PC-9 (cell line): ENCODE data around the gene OR7A5. TPM values are rescaled to one million over a fixed set of nuclear protein-coding genes. Genes with fewer than 3 reads are reported as not detected.
"Not testable (repeated sequence)": the region's sequence is repeated elsewhere in the genome, so short reads cannot be mapped to it uniquely, and the experiment has no call there.

ENCODE experiments used
- BruUV-seq: library from RNA; stranded (reverse); fragments of 400-500 nt; replicated peaks from 2 replicates; lab custom pipeline; 2021; lab: Mats Ljungman, UMichigan
- CTCF ChIA-PET: fragments of 300-600 bp; sonication (Branson Sonifier 250); formaldehyde crosslinking; loops from one replicate; lab custom pipeline; 2022; ENCODE audit warnings: antibody characterized with exemption; lab: Charles Lee
- POLR2A ChIA-PET: fragments of 300-600 bp; sonication (Branson Sonifier 250); formaldehyde crosslinking; loops from one replicate; lab custom pipeline; 2022; ENCODE audit warnings: antibody characterized with exemption; ENCODE audit not compliant: unreplicated experiment; lab: Charles Lee
- DNase-seq, 2 experiments: peaks; one replicate each; pipeline versions ENCODE4 v3.0.0 to v3.0.0-alpha.2; 2015 to 2022; ENCODE audit warnings: mixed read lengths in 1 of 2
- H2AFZ ChIP-seq: fragments of 200-600 bp; sonication (generic); 2 replicates; pipeline ENCODE4 v1.8.1; 2017; ENCODE audit warnings: antibody characterized with exemption
- H3F3A ChIP-seq: fragments of 200-600 bp; sonication (generic); 2 replicates; pipeline ENCODE4 v1.8.1; 2017; ENCODE audit warnings: antibody characterized with exemption, mild to moderate bottlenecking, low read depth; ENCODE audit not compliant: insufficient read depth
- H3K27ac ChIP-seq: fragments of 200-600 bp; sonication (generic); 2 replicates; pipeline ENCODE4 v1.6.1; 2016; ENCODE audit warnings: mixed run types
- H3K27me3 ChIP-seq: fragments of 200-600 bp; sonication (generic); 2 replicates; pipeline ENCODE4 v1.6.1; 2016; ENCODE audit warnings: low read depth, mixed run types; ENCODE audit not compliant: insufficient read depth
- H3K36me3 ChIP-seq: fragments of 200-600 bp; sonication (generic); 2 replicates; pipeline ENCODE4 v1.6.1; 2016; ENCODE audit warnings: low read depth, mixed run types
- H3K4me1 ChIP-seq: fragments of 200-600 bp; sonication (generic); replicated peaks from 2 replicates; pipeline ENCODE4 v1.6.1; 2016; ENCODE audit warnings: mixed run types; ENCODE audit not compliant: insufficient read depth
- H3K4me2 ChIP-seq: fragments of 200-600 bp; sonication (generic); 2 replicates; pipeline ENCODE4 v1.6.1; 2017; ENCODE audit warnings: mixed run types
- H3K4me3 ChIP-seq: fragments of 200-600 bp; sonication (generic); 2 replicates; pipeline ENCODE4 v1.6.1; 2016; ENCODE audit warnings: mixed run types
- H3K79me2 ChIP-seq: fragments of 200-600 bp; sonication (generic); 2 replicates; pipeline ENCODE4 v1.6.1; 2017; ENCODE audit warnings: low read depth, mixed run types
- H3K9me2 ChIP-seq: fragments of 200-600 bp; sonication (generic); 2 replicates; pipeline ENCODE4 v1.8.1; 2017; ENCODE audit warnings: mild to moderate bottlenecking; ENCODE audit not compliant: insufficient read depth
- H3K9me3 ChIP-seq: fragments of 200-600 bp; sonication (generic); 2 replicates; pipeline ENCODE4 v1.8.1; 2016; ENCODE audit warnings: low read depth; ENCODE audit not compliant: insufficient read depth
- H4K20me1 ChIP-seq: fragments of 200-600 bp; sonication (generic); 2 replicates; pipeline ENCODE4 v1.8.1; 2017; ENCODE audit not compliant: insufficient read depth
- EZH2 ChIP-seq: fragments of 200-600 bp; sonication (generic); IDR thresholded peaks from 2 replicates; pipeline ENCODE4 v1.8.0; 2017; ENCODE audit warnings: antibody characterized with exemption, low read depth
- intact Hi-C: fragments of 100-400 bp; cut with micrococcal nuclease; formaldehyde crosslinking; loops from one replicate; pipeline ENCODE4 v1.10.0; 2022; ENCODE audit not compliant: unreplicated experiment
- total RNA-seq: library from RNA; stranded (reverse); gene quantifications from 2 replicates; pipeline ENCODE4 v1.2.3, GENCODE V29; 2021
- TF ChIP-seq, protein P1 (sequence below): fragments of 200-600 bp; sonication (generic); conservative IDR thresholded peaks from 2 replicates; pipeline ENCODE4 v1.6.1; 2017; ENCODE audit warnings: mixed run types, antibody characterized with exemption, mild to moderate bottlenecking, moderate library complexity

OR7A5 gene
- total RNA-seq, 1 experiment from 2014 or later: not detected

DNA sequence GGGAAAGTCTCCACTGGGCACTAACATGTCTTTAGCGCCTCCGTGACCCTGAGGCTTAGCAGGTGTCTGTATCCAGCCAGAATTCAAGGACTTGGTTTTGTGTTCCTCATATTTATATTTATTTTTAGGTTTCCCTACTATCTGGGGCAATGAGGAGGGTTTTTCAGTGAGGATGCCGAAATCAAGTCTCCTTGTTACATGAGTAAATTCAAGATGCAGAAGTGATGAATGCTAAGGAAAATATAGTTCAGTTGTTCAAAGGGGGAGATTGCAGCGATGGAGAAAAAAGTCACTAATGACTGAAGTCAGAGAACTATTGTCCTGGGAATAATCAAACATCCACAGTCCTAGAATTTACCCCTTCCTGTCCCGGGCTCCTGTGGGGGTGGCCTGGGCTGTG, 55.8 kb downstream of the OR7A5 start:
- TF ChIP-seq EZH2: no peak
- TF ChIP-seq, protein P1, sequence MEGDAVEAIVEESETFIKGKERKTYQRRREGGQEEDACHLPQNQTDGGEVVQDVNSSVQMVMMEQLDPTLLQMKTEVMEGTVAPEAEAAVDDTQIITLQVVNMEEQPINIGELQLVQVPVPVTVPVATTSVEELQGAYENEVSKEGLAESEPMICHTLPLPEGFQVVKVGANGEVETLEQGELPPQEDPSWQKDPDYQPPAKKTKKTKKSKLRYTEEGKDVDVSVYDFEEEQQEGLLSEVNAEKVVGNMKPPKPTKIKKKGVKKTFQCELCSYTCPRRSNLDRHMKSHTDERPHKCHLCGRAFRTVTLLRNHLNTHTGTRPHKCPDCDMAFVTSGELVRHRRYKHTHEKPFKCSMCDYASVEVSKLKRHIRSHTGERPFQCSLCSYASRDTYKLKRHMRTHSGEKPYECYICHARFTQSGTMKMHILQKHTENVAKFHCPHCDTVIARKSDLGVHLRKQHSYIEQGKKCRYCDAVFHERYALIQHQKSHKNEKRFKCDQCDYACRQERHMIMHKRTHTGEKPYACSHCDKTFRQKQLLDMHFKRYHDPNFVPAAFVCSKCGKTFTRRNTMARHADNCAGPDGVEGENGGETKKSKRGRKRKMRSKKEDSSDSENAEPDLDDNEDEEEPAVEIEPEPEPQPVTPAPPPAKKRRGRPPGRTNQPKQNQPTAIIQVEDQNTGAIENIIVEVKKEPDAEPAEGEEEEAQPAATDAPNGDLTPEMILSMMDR: no peak
- CTCF ChIA-PET: no interaction called here

DNA sequence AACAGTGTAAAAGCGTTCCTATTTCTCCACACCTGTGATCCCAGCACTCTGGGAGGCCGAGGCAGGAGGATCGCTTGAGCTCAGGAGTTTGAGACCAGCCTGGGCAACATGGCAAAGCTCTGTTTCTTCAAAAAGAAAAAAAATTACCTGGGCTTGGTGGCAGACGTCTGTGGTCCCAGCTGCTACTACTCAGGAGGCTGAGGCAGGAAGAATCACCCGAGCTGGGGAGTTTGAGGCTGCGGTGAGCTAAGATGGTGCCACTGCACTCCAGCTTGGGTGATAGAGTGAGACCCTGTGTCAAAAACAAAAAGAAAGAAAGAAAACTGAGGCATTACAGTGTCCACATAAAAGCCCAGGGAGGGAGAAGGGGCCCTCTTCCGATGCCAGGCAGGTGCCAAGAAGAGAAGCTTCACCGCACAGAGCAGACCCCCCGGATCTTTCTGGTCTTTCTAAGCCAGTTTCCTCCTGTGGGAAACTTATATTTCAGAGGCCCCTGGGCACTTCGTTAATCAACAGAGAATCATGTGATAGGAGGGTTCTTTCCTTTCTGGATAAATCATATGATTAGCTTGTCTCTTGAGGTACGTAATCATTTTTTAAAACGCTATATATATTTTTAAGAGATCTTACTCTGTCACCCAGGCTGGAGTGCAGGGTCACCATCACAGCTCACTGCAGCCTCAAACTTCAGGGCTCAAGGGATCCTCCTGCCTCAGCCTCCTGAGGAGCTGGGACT, 56.7 kb downstream of the OR7A5 start, which contains the start of gene ADGRE2:
Gene ADGRE2, minus strand, starts transcription at position 451 of the 736 bp plus-strand sequence. CDS start 1,804 bp downstream, outside the sequence.
- POLR2A ChIA-PET: interaction anchor here (0.6 kb wide), 2 partner anchors 29 to 204 kb away, joined by 5 to 8 read pairs; no protein-coding TSS in a partner anchor
- H3K4me2 ChIP-seq, H3K9me2 ChIP-seq, H3K9me3 ChIP-seq, DNase-seq, H2AFZ ChIP-seq, H3K79me2 ChIP-seq, H3F3A ChIP-seq, H3K27ac ChIP-seq, H4K20me1 ChIP-seq, BruUV-seq, H3K4me1 ChIP-seq, intact Hi-C loops, H3K4me3 ChIP-seq, H3K27me3 ChIP-seq, H3K36me3 ChIP-seq: not testable (repeated sequence)
- CTCF ChIA-PET: interaction anchor here (0.6 kb wide), 1 partner anchor 125 kb away, joined by 9 read pairs; no protein-coding TSS in a partner anchor

More for the DNA sequence above, 55.8 kb downstream of the OR7A5 start:
- no peak for DNase-seq
- Histone ChIP-seq H3F3A (no peaks in the 10 kb centered on the region), H2AFZ (no peak overlapping the region), H3K79me2 (no peaks in the 10 kb centered on the region), H3K36me3 (no peaks in the 10 kb centered on the region), H4K20me1 (no peaks in the 10 kb centered on the region), H3K27me3 (no peaks in the 10 kb centered on the region), H3K4me1 (no peaks in the 10 kb centered on the region; the same call in 1 of the 2 replicates), H3K4me2 (no peak overlapping the region), H3K9me2 (no peaks in the 10 kb centered on the region), H3K4me3 (no peak overlapping the region), H3K9me3 (no peaks in the 10 kb centered on the region), H3K27ac (no peak overlapping the region)
- intact Hi-C loops: no loop called here
- POLR2A ChIA-PET: interaction anchor here (0.6 kb wide), 1 partner anchor 205 kb away, joined by 5 read pairs; no protein-coding TSS in a partner anchor
- no TSS peak for BruUV-seq

DNA sequence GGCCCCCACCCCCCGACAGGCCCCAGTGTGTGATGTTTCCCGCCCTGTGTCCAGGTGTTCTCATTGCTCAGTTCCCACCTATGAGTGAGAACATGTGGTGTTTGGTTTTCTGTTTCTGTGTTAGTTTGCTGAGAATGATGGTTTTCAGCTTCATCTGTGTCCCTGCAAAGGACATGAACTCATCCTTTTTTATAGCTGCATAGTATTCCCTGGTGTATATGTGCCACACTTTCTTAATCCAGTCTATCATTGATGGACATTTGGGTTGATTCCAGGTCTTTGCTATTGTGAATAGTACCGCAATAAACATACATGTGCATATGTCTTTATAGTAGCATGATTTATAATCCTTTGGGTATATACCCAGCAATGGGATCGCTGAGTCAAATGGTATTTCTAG, 57.3 kb downstream of the OR7A5 start:
- H4K20me1 ChIP-seq, H3K36me3 ChIP-seq, H3K79me2 ChIP-seq, H3K4me3 ChIP-seq, H2AFZ ChIP-seq, POLR2A ChIA-PET, DNase-seq, H3F3A ChIP-seq, H3K27me3 ChIP-seq, H3K4me2 ChIP-seq, intact Hi-C loops, H3K4me1 ChIP-seq, BruUV-seq, H3K27ac ChIP-seq, H3K9me2 ChIP-seq, H3K9me3 ChIP-seq: not testable (repeated sequence)
- CTCF ChIA-PET: interaction anchor here (0.6 kb wide), 1 partner anchor 124 kb away, joined by 9 read pairs; no protein-coding TSS in a partner anchor

Other genes starting within 250 kb of the OR7A5 start
- not detected in 2 replicates for gene ADGRE3, start 160.3 kb downstream of the OR7A5 start, total RNA-seq
- 10.1 and 10.5 TPM in 2 replicates for gene ZNF333, start 145.1 kb downstream of the OR7A5 start, total RNA-seq
- gene ADGRE2, start 56.6 kb downstream of the OR7A5 start, total RNA-seq: 0.25 and 0.26 TPM in 2 replicates
- not detected in 2 replicates for gene OR7C1, start within 50 bp of the OR7A5 start, total RNA-seq
- gene OR7A10, start 13.7 kb upstream of the OR7A5 start, total RNA-seq: not detected in 2 replicates
- not detected in 2 replicates for gene OR7A17, start 50.9 kb upstream of the OR7A5 start, total RNA-seq
- not detected in 2 replicates for gene OR7C2, start 106.3 kb upstream of the OR7A5 start, total RNA-seq
- 1.5 and 2.9 TPM in 2 replicates for gene SLC1A6, start 144.7 kb upstream of the OR7A5 start, total RNA-seq
- gene CASP14, start 214.3 kb upstream of the OR7A5 start, total RNA-seq: 0.58 and 1.9 TPM in 2 replicates
- not detected in 2 replicates for gene OR1I1, start 247.0 kb upstream of the OR7A5 start, total RNA-seq